GM06990 (cell line): ENCODE results near the gene GNAQ.

Experiments used
- DNase-seq: peaks from one replicate; pipeline ENCODE4 v3.0.0-alpha.2; 2011; ENCODE audit not compliant: insufficient read length; ENCODE audit errors: extremely low read depth
- H3K27me3 ChIP-seq: replicated peaks from 2 replicates; pipeline ENCODE4 v1.6.0; 2011; ENCODE audit warnings: low read length; ENCODE audit not compliant: control insufficient read depth, insufficient read depth
- H3K36me3 ChIP-seq: 2 replicates; pipeline ENCODE4 v1.5.1; 2011; ENCODE audit warnings: low read length; ENCODE audit not compliant: control insufficient read depth, insufficient read depth
- H3K4me3 ChIP-seq: replicated peaks from 2 replicates; pipeline ENCODE4 v1.5.1; 2011; ENCODE audit warnings: low read depth, mild to moderate bottlenecking, control low read depth, low read length
- TF ChIP-seq, protein P1 (sequence below): IDR thresholded peaks from 2 replicates; pipeline ENCODE4 v1.5.1; 2011; ENCODE audit warnings: low read length, control low read depth, mild to moderate bottlenecking, inconsistent platforms; ENCODE audit not compliant: insufficient read depth, poor library complexity, severe bottlenecking

GNAQ gene

DNA sequence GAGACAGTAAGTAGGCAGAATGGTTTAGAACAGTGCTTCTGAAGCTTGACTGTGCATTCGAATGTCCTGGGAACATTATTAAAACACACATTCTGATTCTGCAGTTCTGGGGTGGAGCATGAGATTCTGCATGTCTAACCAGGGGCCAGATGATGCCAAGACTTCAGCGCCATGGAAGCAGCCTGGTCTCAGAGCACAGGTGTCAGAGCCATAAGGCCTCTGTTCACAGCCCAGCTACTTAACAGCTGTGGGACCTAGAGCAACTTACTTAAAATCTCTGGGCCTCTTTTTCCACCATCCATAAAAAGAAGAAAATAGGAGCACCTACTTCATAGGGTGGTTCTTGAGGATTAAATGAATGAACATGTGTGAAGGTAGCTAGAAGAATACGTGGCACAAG is 84.0 kb downstream of the GNAQ start:
- DNase-seq, result no peak
- Histone ChIP-seq H3K27me3 (no peaks in the 10 kb centered on the region), H3K36me3 (no peaks in the 10 kb centered on the region), H3K4me3 (no peak overlapping the region)
- TF ChIP-seq, protein P1, sequence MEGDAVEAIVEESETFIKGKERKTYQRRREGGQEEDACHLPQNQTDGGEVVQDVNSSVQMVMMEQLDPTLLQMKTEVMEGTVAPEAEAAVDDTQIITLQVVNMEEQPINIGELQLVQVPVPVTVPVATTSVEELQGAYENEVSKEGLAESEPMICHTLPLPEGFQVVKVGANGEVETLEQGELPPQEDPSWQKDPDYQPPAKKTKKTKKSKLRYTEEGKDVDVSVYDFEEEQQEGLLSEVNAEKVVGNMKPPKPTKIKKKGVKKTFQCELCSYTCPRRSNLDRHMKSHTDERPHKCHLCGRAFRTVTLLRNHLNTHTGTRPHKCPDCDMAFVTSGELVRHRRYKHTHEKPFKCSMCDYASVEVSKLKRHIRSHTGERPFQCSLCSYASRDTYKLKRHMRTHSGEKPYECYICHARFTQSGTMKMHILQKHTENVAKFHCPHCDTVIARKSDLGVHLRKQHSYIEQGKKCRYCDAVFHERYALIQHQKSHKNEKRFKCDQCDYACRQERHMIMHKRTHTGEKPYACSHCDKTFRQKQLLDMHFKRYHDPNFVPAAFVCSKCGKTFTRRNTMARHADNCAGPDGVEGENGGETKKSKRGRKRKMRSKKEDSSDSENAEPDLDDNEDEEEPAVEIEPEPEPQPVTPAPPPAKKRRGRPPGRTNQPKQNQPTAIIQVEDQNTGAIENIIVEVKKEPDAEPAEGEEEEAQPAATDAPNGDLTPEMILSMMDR, result no peak

- TF ChIP-seq, protein P1, result no peak
- Histone ChIP-seq H3K36me3 (no peaks in the 10 kb centered on the region), H3K27me3 (no peaks in the 10 kb centered on the region), H3K4me3 (no peak overlapping the region)
- no peak for DNase-seq
Observed at GRCh38 chr9:77946969-77947620, 84.5 kb downstream of the GNAQ start.

- TF ChIP-seq, protein P1, result no peak
- H3K36me3 ChIP-seq, result no peaks in the 10 kb centered on the region
- no peaks in the 10 kb centered on the region for H3K27me3 ChIP-seq
- no peak for DNase-seq
- no peak overlapping the region for H3K4me3 ChIP-seq
Observed at GRCh38 chr9:77946296-77946695, 85.3 kb downstream of the GNAQ start.

GRCh38 chr9:77945798-77946197 is 85.8 kb downstream of the GNAQ start:
- DNase-seq, result no peak
- no peaks in the 10 kb centered on the region for H3K27me3 ChIP-seq
- TF ChIP-seq, protein P1, result no peak
- H3K4me3 ChIP-seq, result no peak overlapping the region
- no peaks in the 10 kb centered on the region for H3K36me3 ChIP-seq

GRCh38 chr9:77944556-77945243 is 86.9 kb downstream of the GNAQ start:
- TF ChIP-seq, protein P1, result no peak
- H3K27me3 ChIP-seq, result no peaks in the 10 kb centered on the region
- no peak for DNase-seq
- H3K36me3 ChIP-seq, result no peaks in the 10 kb centered on the region
- no peak overlapping the region for H3K4me3 ChIP-seq
